Osteocyte (in vitro differentiated cells): Measurements from ENCODE around the gene FAM114A2. TPM values are rescaled to one million over a fixed set of nuclear protein-coding genes. Genes with fewer than 3 reads are reported as not detected.

Experiments used
- DNase-seq: peaks from one replicate; pipeline ENCODE4 v3.0.0; 2021; ENCODE audit warnings: mixed read lengths; ENCODE audit not compliant: unreplicated experiment; ENCODE audit errors: extremely low spot score
- H3K27ac Mint-ChIP-seq: one replicate; pipeline ENCODE4 v1.8.0; 2021; ENCODE audit warnings: mild to moderate bottlenecking, mixed read lengths; ENCODE audit not compliant: unreplicated experiment
- H3K27me3 Mint-ChIP-seq: one replicate; pipeline ENCODE4 v1.8.0; 2021; ENCODE audit warnings: mixed read lengths; ENCODE audit not compliant: unreplicated experiment
- H3K36me3 Mint-ChIP-seq: one replicate; pipeline ENCODE4 v1.8.0; 2021; ENCODE audit warnings: mixed read lengths; ENCODE audit not compliant: unreplicated experiment
- H3K4me1 Mint-ChIP-seq: one replicate; pipeline ENCODE4 v1.8.0; 2021; ENCODE audit warnings: mixed read lengths; ENCODE audit not compliant: unreplicated experiment
- H3K4me3 Mint-ChIP-seq: one replicate; pipeline ENCODE4 v1.8.0; 2021; ENCODE audit warnings: mild to moderate bottlenecking, moderate library complexity, mixed read lengths; ENCODE audit not compliant: unreplicated experiment
- H3K9me3 Mint-ChIP-seq: one replicate; pipeline ENCODE4 v1.8.0; 2021; ENCODE audit warnings: mixed read lengths; ENCODE audit not compliant: unreplicated experiment
- total RNA-seq: library from RNA; stranded (reverse); gene quantifications from 2 replicates; pipeline ENCODE4 v1.2.1, GENCODE V29; 2021
- TF ChIP-seq, protein P1 (sequence below): fragments of 200-600 bp; sonication (generic); IDR thresholded peaks from 2 replicates; pipeline ENCODE4 v1.5.0; 2021; ENCODE audit warnings: antibody characterized with exemption, mild to moderate bottlenecking, moderate library complexity

Gene FAM114A2
- total RNA-seq, 1 donor from 2014 or later, result 31.0 TPM

DNA sequence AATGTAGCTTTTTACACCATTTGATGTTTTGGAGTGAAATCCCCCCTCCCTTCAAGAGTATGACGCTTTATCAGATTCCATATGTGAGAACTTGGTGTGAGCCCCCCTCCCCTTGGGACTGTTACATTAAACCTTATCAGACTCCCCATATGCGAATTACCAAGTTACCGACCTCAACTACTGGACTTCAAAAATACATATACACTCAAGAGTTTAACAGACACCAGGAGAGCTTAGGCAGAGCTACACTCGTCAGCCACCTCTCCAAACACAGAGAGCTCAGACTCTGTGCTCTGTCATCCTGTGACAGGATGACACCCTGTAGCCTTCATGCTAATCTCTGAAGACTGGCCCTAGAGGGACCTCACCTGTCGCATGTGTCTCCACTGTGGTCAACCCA, 50.2 kb downstream of the FAM114A2 start:
- no peak overlapping the region for H3K27ac Mint-ChIP-seq
- TF ChIP-seq, protein P1, sequence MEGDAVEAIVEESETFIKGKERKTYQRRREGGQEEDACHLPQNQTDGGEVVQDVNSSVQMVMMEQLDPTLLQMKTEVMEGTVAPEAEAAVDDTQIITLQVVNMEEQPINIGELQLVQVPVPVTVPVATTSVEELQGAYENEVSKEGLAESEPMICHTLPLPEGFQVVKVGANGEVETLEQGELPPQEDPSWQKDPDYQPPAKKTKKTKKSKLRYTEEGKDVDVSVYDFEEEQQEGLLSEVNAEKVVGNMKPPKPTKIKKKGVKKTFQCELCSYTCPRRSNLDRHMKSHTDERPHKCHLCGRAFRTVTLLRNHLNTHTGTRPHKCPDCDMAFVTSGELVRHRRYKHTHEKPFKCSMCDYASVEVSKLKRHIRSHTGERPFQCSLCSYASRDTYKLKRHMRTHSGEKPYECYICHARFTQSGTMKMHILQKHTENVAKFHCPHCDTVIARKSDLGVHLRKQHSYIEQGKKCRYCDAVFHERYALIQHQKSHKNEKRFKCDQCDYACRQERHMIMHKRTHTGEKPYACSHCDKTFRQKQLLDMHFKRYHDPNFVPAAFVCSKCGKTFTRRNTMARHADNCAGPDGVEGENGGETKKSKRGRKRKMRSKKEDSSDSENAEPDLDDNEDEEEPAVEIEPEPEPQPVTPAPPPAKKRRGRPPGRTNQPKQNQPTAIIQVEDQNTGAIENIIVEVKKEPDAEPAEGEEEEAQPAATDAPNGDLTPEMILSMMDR, result no peak
- no peak for DNase-seq
- no peaks in the 10 kb centered on the region for H3K4me1 Mint-ChIP-seq
- H3K9me3 Mint-ChIP-seq, result no peaks in the 10 kb centered on the region
- no peaks in the 10 kb centered on the region for H3K27me3 Mint-ChIP-seq
- peaks cover 19% of the 10 kb centered on the region for H3K36me3 Mint-ChIP-seq
- no peak overlapping the region for H3K4me3 Mint-ChIP-seq

DNA sequence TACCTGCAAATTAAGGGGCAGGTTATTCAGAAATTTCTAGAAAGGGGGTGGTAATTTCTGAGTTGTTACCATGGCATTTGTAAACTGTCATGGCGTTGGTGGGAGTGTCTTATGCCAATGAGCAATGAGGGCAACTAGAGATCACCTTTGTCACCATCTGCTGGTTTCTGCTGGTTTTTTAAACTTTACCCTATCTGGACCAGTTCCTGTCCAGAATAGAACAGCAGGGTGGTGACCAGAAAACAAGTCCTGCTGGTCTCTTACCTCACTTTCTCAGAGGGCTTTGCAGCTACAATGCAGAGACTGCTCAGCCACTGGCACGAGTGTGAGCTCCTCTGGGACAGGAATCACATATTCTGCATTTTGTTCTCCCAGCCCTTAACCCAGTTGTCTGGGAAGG, 51.4 kb downstream of the FAM114A2 start:
- Mint-ChIP-seq H3K27ac (no peak overlapping the region), H3K4me3 (no peak overlapping the region), H3K27me3 (no peaks in the 10 kb centered on the region), H3K36me3 (peaks cover 14% of the 10 kb centered on the region), H3K9me3 (no peaks in the 10 kb centered on the region), H3K4me1 (no peaks in the 10 kb centered on the region)
- TF ChIP-seq, protein P1, result no peak
- DNase-seq, result no peak

DNA sequence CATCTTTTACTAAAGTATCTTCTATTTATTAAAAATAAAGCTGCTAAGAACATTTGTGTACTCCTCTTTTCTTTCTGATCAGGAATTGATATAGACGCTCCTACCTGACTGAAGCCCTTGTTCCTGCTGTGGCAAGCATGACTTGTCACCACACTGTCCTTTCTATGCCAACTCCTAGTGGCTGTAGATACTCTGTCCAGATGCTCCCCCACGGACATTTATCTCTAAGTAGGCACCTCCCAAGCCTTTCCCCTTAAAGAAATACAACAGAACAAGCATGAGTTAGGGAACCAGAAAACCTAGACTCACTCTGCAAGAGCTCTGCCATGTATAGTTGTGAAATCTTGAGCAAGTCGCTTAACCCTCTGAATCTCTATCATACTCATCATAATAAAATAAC, 53.2 kb downstream of the FAM114A2 start:
- Mint-ChIP-seq H3K27me3 (no peaks in the 10 kb centered on the region), H3K4me3 (no peak overlapping the region), H3K36me3 (peaks cover 4% of the 10 kb centered on the region), H3K9me3 (no peaks in the 10 kb centered on the region), H3K4me1 (no peaks in the 10 kb centered on the region), H3K27ac (no peak overlapping the region)
- TF ChIP-seq, protein P1, result no peak
- no peak for DNase-seq

DNA sequence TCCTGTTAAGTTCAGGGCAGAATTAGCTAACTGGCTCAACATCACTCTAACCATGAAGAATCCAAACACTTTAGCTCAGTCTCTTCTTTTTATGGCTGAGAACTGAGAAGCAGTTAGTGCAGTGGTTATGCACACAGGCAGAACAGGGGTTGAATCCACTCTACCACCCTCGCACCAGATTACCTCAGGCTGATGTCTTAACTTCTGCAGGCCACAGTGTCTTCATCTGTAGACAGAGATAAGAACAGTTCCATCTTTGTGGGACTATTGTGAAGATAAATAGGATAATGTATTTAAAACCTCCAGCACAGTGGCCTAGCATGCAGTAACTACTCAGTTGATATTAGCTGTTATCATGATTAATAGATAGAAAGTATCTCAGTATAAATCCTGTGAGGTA, 54.8 kb downstream of the FAM114A2 start:
- H3K27me3 Mint-ChIP-seq, result peaks cover 2% of the 10 kb centered on the region
- H3K9me3 Mint-ChIP-seq, result no peaks in the 10 kb centered on the region
- no peak overlapping the region for H3K27ac Mint-ChIP-seq

DNA sequence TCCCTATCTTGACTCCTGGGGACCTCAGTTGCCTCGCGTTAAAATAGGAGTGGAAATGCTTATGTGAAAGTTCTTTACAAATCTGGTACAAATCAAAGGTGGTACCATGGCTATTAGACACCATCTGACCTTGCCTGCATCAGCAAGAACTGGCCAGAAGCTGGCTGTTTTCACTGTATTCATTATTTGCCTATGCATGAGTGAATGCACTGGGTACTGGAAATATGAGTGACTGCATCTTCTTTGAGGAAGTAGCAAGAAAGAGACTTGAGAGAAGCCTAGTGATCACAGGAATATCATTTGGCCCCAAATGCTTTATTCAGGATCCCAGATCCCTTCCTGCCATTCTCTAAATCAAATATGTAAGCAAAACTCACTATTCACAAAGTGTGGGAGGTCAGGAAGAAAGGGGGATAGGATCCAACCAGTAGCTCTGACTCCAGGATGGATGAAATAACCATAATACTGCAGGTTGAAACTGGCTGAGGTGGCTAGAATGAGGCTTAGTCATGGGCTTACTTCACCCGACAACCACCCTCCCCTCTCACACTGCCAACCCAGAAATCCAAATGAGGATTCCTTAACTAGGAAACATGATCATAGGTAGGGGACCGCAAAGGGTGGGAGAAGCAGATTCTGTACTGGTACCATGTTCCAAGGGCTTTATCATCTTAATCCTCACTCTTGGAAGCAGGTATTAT, 56.7 kb downstream of the FAM114A2 start:
- Mint-ChIP-seq H3K4me3 (no peak overlapping the region), H3K36me3 (no peaks in the 10 kb centered on the region), H3K4me1 (no peaks in the 10 kb centered on the region), H3K27ac (no peak overlapping the region), H3K9me3 (no peaks in the 10 kb centered on the region), H3K27me3 (peaks cover 5% of the 10 kb centered on the region)
- TF ChIP-seq, protein P1, result no peak
- DNase-seq, result no peak

More for the DNA sequence above, 54.8 kb downstream of the FAM114A2 start:
- H3K4me3 Mint-ChIP-seq, result no peak overlapping the region
- no peaks in the 10 kb centered on the region for H3K36me3 Mint-ChIP-seq
- no peaks in the 10 kb centered on the region for H3K4me1 Mint-ChIP-seq
- TF ChIP-seq, protein P1, result no peak
- DNase-seq, result no peak
